Activated CD8-positive, alpha-beta T cell treated with anti-CD3 and anti-CD28 coated beads for 36 hours (primary cell): ENCODE measurements around the gene RAB3GAP2. TPM values are rescaled to one million over a fixed set of nuclear protein-coding genes. Genes with fewer than 3 reads are reported as not detected.
"Not testable (repeated sequence)": the region's sequence is repeated elsewhere in the genome, so short reads cannot be mapped to it uniquely, and the experiment has no call there.

Experiments
- ATAC-seq: fragments of 200-7000 bp; cut with Tn5 transposase; one replicate; pipeline ENCODE4 v1.10.0; 2021; ENCODE audit warnings: mild to moderate bottlenecking, moderate library complexity
- CTCF ChIA-PET: fragments of 350-600 bp; sonication (Branson Sonifier 250); formaldehyde crosslinking; loops from one replicate; lab custom pipeline; 2021; ENCODE audit warnings: antibody characterized with exemption; lab: Charles Lee
- POLR2A ChIA-PET: fragments of 350-600 bp; sonication (Branson Sonifier 250); formaldehyde crosslinking; loops from one replicate; lab custom pipeline; 2021; ENCODE audit warnings: antibody characterized with exemption; lab: Charles Lee
- DNase-seq: peaks from one replicate; pipeline ENCODE4 v3.0.0-alpha.2; 2020
- H3K27ac Mint-ChIP-seq: one replicate; pipeline ENCODE4 v1.8.0; 2021; ENCODE audit warnings: mild to moderate bottlenecking, mixed read lengths
- H3K27me3 Mint-ChIP-seq: one replicate; pipeline ENCODE4 v1.8.0; 2021; ENCODE audit warnings: mixed read lengths
- H3K36me3 Mint-ChIP-seq: one replicate; pipeline ENCODE4 v1.8.0; 2021; ENCODE audit warnings: low read depth, mixed read lengths
- H3K4me1 Mint-ChIP-seq: one replicate; pipeline ENCODE4 v1.8.0; 2021; ENCODE audit warnings: low read depth, mixed read lengths
- H3K4me3 Mint-ChIP-seq: one replicate; pipeline ENCODE4 v1.8.0; 2021; ENCODE audit warnings: mild to moderate bottlenecking, moderate library complexity, mixed read lengths
- H3K9me3 Mint-ChIP-seq: one replicate; pipeline ENCODE4 v1.8.0; 2021; ENCODE audit warnings: mixed read lengths
- CTCF ChIP-seq: fragments of 200-600 bp; IDR thresholded peaks from one replicate; pipeline ENCODE4 v1.8.0; 2022; ENCODE audit warnings: antibody characterized with exemption, mild to moderate bottlenecking
- intact Hi-C: fragments of 100-400 bp; cut with micrococcal nuclease; formaldehyde crosslinking; loops from one replicate; pipeline ENCODE4 v1.10.0; 2022
- total RNA-seq, 2 experiments: library from RNA; stranded (reverse); gene quantifications; one replicate each; pipeline ENCODE4 v1.2.3, GENCODE V29; 2021

The RAB3GAP2 gene
- total RNA-seq, 2 experiments from 2014 or later: 50.6 to 53.5 TPM

- Mint-ChIP-seq H3K4me1 (peaks cover 8% of the 10 kb centered on the region), H3K4me3 (no peak overlapping the region), H3K27ac (no peak overlapping the region), H3K27me3 (no peaks in the 10 kb centered on the region), H3K9me3 (no peaks in the 10 kb centered on the region), H3K36me3 (peaks cover 23% of the 10 kb centered on the region)
- POLR2A ChIA-PET: no interaction called here
- ATAC-seq (no peak), DNase-seq (no peak)
- TF ChIP-seq CTCF: no peak
- intact Hi-C loops: no loop called here
- CTCF ChIA-PET: interaction anchor here (1.1 kb wide), 1 partner anchor 17 kb away, joined by 3 read pairs; no protein-coding TSS in a partner anchor
Measured at GRCh38 chr1:220213382-220213983, 58.8 kb downstream of the RAB3GAP2 start.

GRCh38 chr1:220207411-220207810 is 64.8 kb downstream of the RAB3GAP2 start:
- intact Hi-C loops: no loop called here
- Mint-ChIP-seq H3K27ac (no peak overlapping the region), H3K27me3 (no peaks in the 10 kb centered on the region), H3K36me3 (peaks cover 51% of the 10 kb centered on the region), H3K9me3 (no peaks in the 10 kb centered on the region), H3K4me3 (no peak overlapping the region), H3K4me1 (no peaks in the 10 kb centered on the region)
- DNase-seq (no peak), ATAC-seq (no peak)
- no peak for TF ChIP-seq CTCF
- POLR2A ChIA-PET: interaction anchor here (1.3 kb wide), 1 partner anchor 8 kb away, joined by 3 read pairs; no protein-coding TSS in a partner anchor
- CTCF ChIA-PET: interaction anchor here (0.7 to 1.0 kb wide), 2 partner anchors 18 to 569 kb away, joined by 3 to 5 read pairs; no protein-coding TSS in a partner anchor

- intact Hi-C loops, H3K4me3 Mint-ChIP-seq, H3K27ac Mint-ChIP-seq, DNase-seq, POLR2A ChIA-PET, H3K27me3 Mint-ChIP-seq, H3K9me3 Mint-ChIP-seq, H3K4me1 Mint-ChIP-seq, ATAC-seq: not testable (repeated sequence)
- H3K36me3 Mint-ChIP-seq: peaks cover 39% of the 10 kb centered on the region
- CTCF ChIA-PET: interaction anchor here (1.1 to 1.5 kb wide), 2 partner anchors 11 to 14 kb away, joined by 3 to 4 read pairs; no protein-coding TSS in a partner anchor
Measured at GRCh38 chr1:220204758-220205157, 67.5 kb downstream of the RAB3GAP2 start.

GRCh38 chr1:220203816-220204215 is 68.4 kb downstream of the RAB3GAP2 start:
- CTCF ChIA-PET: no interaction called here
- intact Hi-C loops: no loop called here
- no peak overlapping the region for H3K27ac Mint-ChIP-seq
- no peak for TF ChIP-seq CTCF
- POLR2A ChIA-PET: no interaction called here
- H3K4me3 Mint-ChIP-seq: no peak overlapping the region
- H3K36me3 Mint-ChIP-seq: peaks cover 35% of the 10 kb centered on the region
- no peaks in the 10 kb centered on the region for H3K27me3 Mint-ChIP-seq
- ATAC-seq (no peak), DNase-seq (no peak)
- no peaks in the 10 kb centered on the region for H3K4me1 Mint-ChIP-seq
- H3K9me3 Mint-ChIP-seq: no peaks in the 10 kb centered on the region

GRCh38 chr1:220198186-220199005 is 73.9 kb downstream of the RAB3GAP2 start:
- no peak overlapping the region for H3K4me3 Mint-ChIP-seq
- H3K27me3 Mint-ChIP-seq: no peaks in the 10 kb centered on the region
- ChIA-PET POLR2A (interaction anchor here (1.4 kb wide), 1 partner anchor 11 kb away, joined by 3 read pairs; no protein-coding TSS in a partner anchor), CTCF (no interaction called here)
- no peak overlapping the region for H3K27ac Mint-ChIP-seq
- H3K4me1 Mint-ChIP-seq: no peaks in the 10 kb centered on the region
- no peak for ATAC-seq
- DNase-seq: no peak
- no peaks in the 10 kb centered on the region for H3K9me3 Mint-ChIP-seq
- TF ChIP-seq CTCF: no peak
- intact Hi-C loops: no loop called here
- peaks cover 6% of the 10 kb centered on the region for H3K36me3 Mint-ChIP-seq
